Measurements from ENCODE around the gene RRBP1. TPM values are rescaled to one million over a fixed set of nuclear protein-coding genes. Genes with fewer than 3 reads are reported as not detected.

RRBP1 gene
- total and polyA plus RNA-seq, 4 donors = 75.4 to 202 (median 130) TPM

DNA sequence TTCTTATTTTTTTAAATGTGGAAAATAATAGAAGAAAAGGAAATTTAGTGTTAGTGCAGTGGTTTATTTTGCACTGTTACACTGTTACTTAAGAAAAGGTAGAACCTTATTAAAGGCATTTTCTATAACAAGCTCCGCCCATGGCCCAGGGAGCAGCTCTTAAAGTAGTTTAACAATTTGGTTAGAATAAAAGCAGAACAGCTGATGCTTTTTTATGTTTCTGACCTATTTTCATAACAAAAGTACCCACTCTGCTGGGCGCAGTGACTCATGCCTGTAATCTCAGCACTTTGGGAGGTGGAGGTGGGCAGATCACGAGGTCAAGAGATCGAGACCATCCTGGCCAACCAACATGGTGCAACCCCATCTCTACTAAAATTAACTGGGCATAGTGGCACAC, 79.5 kb downstream of the RRBP1 start:
- WGBS = 98% methylated on average over 4 of the region's 4 CpGs
- TF ChIP-seq FOXA2 (IDR thresholded peaks at IDR 0.05) (no peak), FOXA1 (IDR thresholded peaks at IDR 0.05) (no peak)
- TF ChIP-seq, protein P1, sequence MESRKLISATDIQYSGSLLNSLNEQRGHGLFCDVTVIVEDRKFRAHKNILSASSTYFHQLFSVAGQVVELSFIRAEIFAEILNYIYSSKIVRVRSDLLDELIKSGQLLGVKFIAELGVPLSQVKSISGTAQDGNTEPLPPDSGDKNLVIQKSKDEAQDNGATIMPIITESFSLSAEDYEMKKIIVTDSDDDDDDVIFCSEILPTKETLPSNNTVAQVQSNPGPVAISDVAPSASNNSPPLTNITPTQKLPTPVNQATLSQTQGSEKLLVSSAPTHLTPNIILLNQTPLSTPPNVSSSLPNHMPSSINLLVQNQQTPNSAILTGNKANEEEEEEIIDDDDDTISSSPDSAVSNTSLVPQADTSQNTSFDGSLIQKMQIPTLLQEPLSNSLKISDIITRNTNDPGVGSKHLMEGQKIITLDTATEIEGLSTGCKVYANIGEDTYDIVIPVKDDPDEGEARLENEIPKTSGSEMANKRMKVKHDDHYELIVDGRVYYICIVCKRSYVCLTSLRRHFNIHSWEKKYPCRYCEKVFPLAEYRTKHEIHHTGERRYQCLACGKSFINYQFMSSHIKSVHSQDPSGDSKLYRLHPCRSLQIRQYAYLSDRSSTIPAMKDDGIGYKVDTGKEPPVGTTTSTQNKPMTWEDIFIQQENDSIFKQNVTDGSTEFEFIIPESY (IDR thresholded peaks at IDR 0.05) = no peak
- no peak overlapping the region for H3K27ac ChIP-seq (ENCODE audit: low read depth in 1 of 2, low read length in 2 of 2)
- H3K4me1 ChIP-seq (ENCODE audit: control insufficient read depth in 4 of 4, insufficient read depth in 4 of 4, low read length in 3 of 4) = peaks cover 2 to 32% (median 24%) of the 10 kb centered on the region in 4 donors
- no peak overlapping the region for H3K9ac ChIP-seq (ENCODE audit: low read depth in 1 of 2, low read length in 2 of 2)
- H3K36me3 ChIP-seq (ENCODE audit: control insufficient read depth in 4 of 4, insufficient read depth in 3 of 4, low read depth in 1 of 4, low read length in 3 of 4) = no peaks in the 10 kb centered on the region
- DNase-seq (ENCODE audit: low spot score) = no peak
- no peaks in the 10 kb centered on the region for H3K27me3 ChIP-seq (ENCODE audit: control insufficient read depth in 4 of 4, insufficient read depth in 4 of 4, low read length in 3 of 4)
- H3K4me3 ChIP-seq (ENCODE audit: low read depth in 1 of 3, low read length in 3 of 3) = no peak overlapping the region
- no peaks in the 10 kb centered on the region for H3K9me3 ChIP-seq (ENCODE audit: control insufficient read depth in 4 of 4, low read length in 3 of 4)

DNA sequence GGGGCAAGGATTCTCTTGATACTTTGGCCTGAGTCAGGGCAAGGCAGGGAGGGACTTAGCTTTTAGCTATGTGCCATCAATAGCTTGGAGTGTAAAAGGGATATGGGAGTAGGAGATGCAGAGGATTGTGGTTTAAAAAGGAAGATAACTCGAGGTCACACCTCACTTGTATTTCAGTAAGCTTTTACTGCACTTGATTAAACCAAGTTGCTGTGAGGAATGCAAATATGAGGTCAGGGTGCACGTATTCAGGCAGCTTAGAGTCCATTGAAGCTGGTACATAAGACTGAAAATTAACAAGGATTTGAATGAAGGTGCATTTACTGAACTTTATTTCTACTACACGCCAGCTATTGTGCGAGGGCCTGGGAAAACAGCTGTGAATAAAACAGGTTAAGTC, 80.1 kb downstream of the RRBP1 start:
- DNase-seq (ENCODE audit: low spot score) = no peak
- H3K4me1 ChIP-seq (ENCODE audit: control insufficient read depth in 4 of 4, insufficient read depth in 4 of 4, low read length in 3 of 4) = peaks cover 2 to 32% (median 24%) of the 10 kb centered on the region in 4 donors
- H3K9me3 ChIP-seq (ENCODE audit: control insufficient read depth in 4 of 4, low read length in 3 of 4) = no peaks in the 10 kb centered on the region
- no peak overlapping the region for H3K9ac ChIP-seq (ENCODE audit: low read depth in 1 of 2, low read length in 2 of 2)
- H3K27ac ChIP-seq (ENCODE audit: low read depth in 1 of 2, low read length in 2 of 2) = no peak overlapping the region
- WGBS = 72% methylated on average over 4 of the region's 4 CpGs
- TF ChIP-seq, protein P2, sequence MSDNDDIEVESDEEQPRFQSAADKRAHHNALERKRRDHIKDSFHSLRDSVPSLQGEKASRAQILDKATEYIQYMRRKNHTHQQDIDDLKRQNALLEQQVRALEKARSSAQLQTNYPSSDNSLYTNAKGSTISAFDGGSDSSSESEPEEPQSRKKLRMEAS (IDR thresholded peaks at IDR 0.05) = no peak
- no peak for TF ChIP-seq HNF4A (conservative IDR thresholded peaks at IDR 0.05)
- TF ChIP-seq RXRA (IDR thresholded peaks at IDR 0.05) = no peak
- no peak for TF ChIP-seq FOXA1 (IDR thresholded peaks at IDR 0.05)
- no peak for TF ChIP-seq SP1 (IDR thresholded peaks at IDR 0.05)
- no peak for TF ChIP-seq RAD21 (IDR thresholded peaks at IDR 0.05)
- TF ChIP-seq, protein P3, sequence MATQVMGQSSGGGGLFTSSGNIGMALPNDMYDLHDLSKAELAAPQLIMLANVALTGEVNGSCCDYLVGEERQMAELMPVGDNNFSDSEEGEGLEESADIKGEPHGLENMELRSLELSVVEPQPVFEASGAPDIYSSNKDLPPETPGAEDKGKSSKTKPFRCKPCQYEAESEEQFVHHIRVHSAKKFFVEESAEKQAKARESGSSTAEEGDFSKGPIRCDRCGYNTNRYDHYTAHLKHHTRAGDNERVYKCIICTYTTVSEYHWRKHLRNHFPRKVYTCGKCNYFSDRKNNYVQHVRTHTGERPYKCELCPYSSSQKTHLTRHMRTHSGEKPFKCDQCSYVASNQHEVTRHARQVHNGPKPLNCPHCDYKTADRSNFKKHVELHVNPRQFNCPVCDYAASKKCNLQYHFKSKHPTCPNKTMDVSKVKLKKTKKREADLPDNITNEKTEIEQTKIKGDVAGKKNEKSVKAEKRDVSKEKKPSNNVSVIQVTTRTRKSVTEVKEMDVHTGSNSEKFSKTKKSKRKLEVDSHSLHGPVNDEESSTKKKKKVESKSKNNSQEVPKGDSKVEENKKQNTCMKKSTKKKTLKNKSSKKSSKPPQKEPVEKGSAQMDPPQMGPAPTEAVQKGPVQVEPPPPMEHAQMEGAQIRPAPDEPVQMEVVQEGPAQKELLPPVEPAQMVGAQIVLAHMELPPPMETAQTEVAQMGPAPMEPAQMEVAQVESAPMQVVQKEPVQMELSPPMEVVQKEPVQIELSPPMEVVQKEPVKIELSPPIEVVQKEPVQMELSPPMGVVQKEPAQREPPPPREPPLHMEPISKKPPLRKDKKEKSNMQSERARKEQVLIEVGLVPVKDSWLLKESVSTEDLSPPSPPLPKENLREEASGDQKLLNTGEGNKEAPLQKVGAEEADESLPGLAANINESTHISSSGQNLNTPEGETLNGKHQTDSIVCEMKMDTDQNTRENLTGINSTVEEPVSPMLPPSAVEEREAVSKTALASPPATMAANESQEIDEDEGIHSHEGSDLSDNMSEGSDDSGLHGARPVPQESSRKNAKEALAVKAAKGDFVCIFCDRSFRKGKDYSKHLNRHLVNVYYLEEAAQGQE (IDR thresholded peaks at IDR 0.05) = no peak
- no peak for TF ChIP-seq GABPA (IDR thresholded peaks at IDR 0.05 in 1 of 2, conservative IDR thresholded peaks at IDR 0.05 in 1 of 2)
- TF ChIP-seq, protein P4, sequence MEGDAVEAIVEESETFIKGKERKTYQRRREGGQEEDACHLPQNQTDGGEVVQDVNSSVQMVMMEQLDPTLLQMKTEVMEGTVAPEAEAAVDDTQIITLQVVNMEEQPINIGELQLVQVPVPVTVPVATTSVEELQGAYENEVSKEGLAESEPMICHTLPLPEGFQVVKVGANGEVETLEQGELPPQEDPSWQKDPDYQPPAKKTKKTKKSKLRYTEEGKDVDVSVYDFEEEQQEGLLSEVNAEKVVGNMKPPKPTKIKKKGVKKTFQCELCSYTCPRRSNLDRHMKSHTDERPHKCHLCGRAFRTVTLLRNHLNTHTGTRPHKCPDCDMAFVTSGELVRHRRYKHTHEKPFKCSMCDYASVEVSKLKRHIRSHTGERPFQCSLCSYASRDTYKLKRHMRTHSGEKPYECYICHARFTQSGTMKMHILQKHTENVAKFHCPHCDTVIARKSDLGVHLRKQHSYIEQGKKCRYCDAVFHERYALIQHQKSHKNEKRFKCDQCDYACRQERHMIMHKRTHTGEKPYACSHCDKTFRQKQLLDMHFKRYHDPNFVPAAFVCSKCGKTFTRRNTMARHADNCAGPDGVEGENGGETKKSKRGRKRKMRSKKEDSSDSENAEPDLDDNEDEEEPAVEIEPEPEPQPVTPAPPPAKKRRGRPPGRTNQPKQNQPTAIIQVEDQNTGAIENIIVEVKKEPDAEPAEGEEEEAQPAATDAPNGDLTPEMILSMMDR (IDR thresholded peaks at IDR 0.05; ENCODE audit: low read depth, low read length, missing input control) = no peak
- TF ChIP-seq FOXA2 (IDR thresholded peaks at IDR 0.05) = no peak
- no peak for TF ChIP-seq NR2F2 (IDR thresholded peaks at IDR 0.05)
- no peak for TF ChIP-seq JUND (IDR thresholded peaks at IDR 0.05)
- no peak for TF ChIP-seq TAF1 (conservative IDR thresholded peaks at IDR 0.05)
- TF ChIP-seq, protein P1 (IDR thresholded peaks at IDR 0.05) = no peak
- no peak overlapping the region for H3K4me3 ChIP-seq (ENCODE audit: low read depth in 1 of 3, low read length in 3 of 3)
- H3K36me3 ChIP-seq (ENCODE audit: control insufficient read depth in 4 of 4, insufficient read depth in 3 of 4, low read depth in 1 of 4, low read length in 3 of 4) = no peaks in the 10 kb centered on the region
- no peaks in the 10 kb centered on the region for H3K27me3 ChIP-seq (ENCODE audit: control insufficient read depth in 4 of 4, insufficient read depth in 4 of 4, low read length in 3 of 4)
